OCI-LY7 (cell line): ENCODE results near the gene LLPH. TPM values are rescaled to one million over a fixed set of nuclear protein-coding genes. Genes with fewer than 3 reads are reported as not detected.

Experiments used
- total RNA-seq, 2 experiments: library from RNA; depleted of rRNA in 1 of 2; stranded (reverse); fragments of >200 nt in 1 of 2; shearing (Covaris generic) in 1 of 2; gene quantifications; 2 replicates each; pipeline ENCODE4 v1.2.3, GENCODE V29; 2014 to 2022

LLPH gene
- total RNA-seq, 2 experiments from 2014 or later: 5.7 to 39.6 TPM

Other genes starting within 250 kb of the LLPH start
- gene TMBIM4, start 39.2 kb upstream of the LLPH start, total RNA-seq (2014; rRNA removed; shearing (Covaris generic)): 16.0 and 19.2 TPM in 2 replicates
- gene TMBIM4, start 39.2 kb upstream of the LLPH start, total RNA-seq (2022): 57.0 and 62.7 TPM in 2 replicates
- gene IRAK3, start 58.5 kb upstream of the LLPH start, total RNA-seq (2014; rRNA removed; shearing (Covaris generic)): 0.95 TPM in 1 of 2 replicates, not detected in the other
- gene IRAK3, start 58.5 kb upstream of the LLPH start, total RNA-seq (2022): 0.04 and 0.08 TPM in 2 replicates
- 3.8 and 6.0 TPM in 2 replicates for gene HELB, start 171.7 kb upstream of the LLPH start, total RNA-seq (2014; rRNA removed; shearing (Covaris generic))
- 7.5 and 8.1 TPM in 2 replicates for gene HELB, start 171.7 kb upstream of the LLPH start, total RNA-seq (2022)